Thyroid gland (tissue), 4 donors: Measurements from ENCODE around the gene RAPGEF6.

Source experiments
- CTCF ChIP-seq, 6 experiments: fragments of 200-600 bp in 3 of 6; fragments of 450-650 bp in 3 of 6; sonication (generic) in 3 of 6; IDR thresholded peaks; one replicate each; pipeline ENCODE4 v1.5.1; 2016 to 2019; ENCODE audit warnings: antibody characterized with exemption in 6 of 6, mild to moderate bottlenecking in 2 of 6, inconsistent platforms in 1 of 6, moderate library complexity in 1 of 6
- POLR2A ChIP-seq, 2 donors: fragments of 450-650 bp; IDR thresholded peaks; one replicate each; pipeline ENCODE4 v1.6.1; 2017; ENCODE audit warnings: antibody characterized with exemption in 2 of 2, mild to moderate bottlenecking in 2 of 2, moderate library complexity in 1 of 2

GRCh38 chr5:131633830-131634229 is 1.2 kb downstream of the RAPGEF6 start:
- TF ChIP-seq POLR2A (IDR thresholded peaks at IDR 0.05), result no peak
- no peak for TF ChIP-seq CTCF (IDR thresholded peaks at IDR 0.05)
